ENCODE results near the gene GGA1. TPM values are rescaled to one million over a fixed set of nuclear protein-coding genes. Genes with fewer than 3 reads are reported as not detected.

The GGA1 gene
- total and polyA plus RNA-seq, 10 of the 15 experiments (the other 5 are each of a cell fraction or from before 2014, with no cell fraction given): 1.4 to 79.4 (median 44.4) TPM

DNA sequence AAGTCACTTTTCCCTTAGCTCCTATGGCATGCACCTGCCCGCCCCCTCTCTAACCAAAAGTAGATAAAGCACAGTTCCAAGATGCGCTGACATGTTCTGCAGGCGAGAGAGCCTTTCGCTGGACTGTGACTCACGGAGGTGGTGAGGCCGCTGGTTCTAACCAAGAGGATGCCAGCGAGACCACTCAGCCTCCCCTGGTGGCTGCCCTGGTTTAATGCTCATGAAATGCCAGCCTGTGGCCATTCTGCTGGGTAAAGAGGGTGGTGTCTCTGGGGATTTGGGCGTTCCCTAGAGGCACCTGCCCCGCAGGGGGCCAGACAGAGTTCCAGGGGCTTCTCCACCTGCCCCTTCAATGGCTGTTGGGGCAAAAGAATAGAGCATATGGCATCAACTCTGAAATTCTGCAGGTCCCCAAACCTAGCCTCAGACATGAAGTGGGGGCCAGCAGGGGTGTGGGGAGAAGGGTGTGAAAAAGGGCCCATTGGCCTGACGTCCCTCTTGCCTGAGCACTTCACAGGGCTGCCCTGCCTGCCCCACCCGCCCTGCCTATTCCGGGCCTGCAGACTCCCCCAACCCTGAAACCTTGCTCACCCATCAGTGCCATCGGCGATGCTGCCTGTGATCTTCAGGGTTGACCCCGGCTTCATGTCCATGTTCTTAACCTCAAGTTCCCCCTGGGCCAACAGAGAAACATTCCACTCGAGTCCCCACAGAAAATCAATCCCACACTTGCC, 37.2 kb upstream of the GGA1 start:
- in situ Hi-C loops (cut with MboI) (no loop called here), intact Hi-C loops (cut with micrococcal nuclease; ENCODE audit: unreplicated experiment) (no loop called here)
- no peak for FAIRE-seq
- Histone ChIP-seq H2AFZ (ENCODE audit: control insufficient read depth, low read depth, low read length) (no peak overlapping the region), H4K20me1 (ENCODE audit: control insufficient read depth, insufficient read depth) (no peaks in the 10 kb centered on the region), H3K9me3 (replicated peaks; ENCODE audit: control insufficient read depth, insufficient read depth, low read length) (no peaks in the 10 kb centered on the region), H3K27me3 (replicated peaks in 1 of 2; ENCODE audit: control insufficient read depth in 2 of 2, insufficient read depth in 2 of 2, low read length in 1 of 2) (no peaks in the 10 kb centered on the region; a peak in 1 of 4 replicates), H3K4me3 (no peak overlapping the region), H3K9ac (ENCODE audit: control insufficient read depth, insufficient read depth, low read length) (no peak overlapping the region), H3K27ac (ENCODE audit: control insufficient read depth, insufficient read depth) (no peak overlapping the region), H3K36me3 (ENCODE audit: control insufficient read depth in 2 of 2, insufficient read depth in 2 of 2, low read length in 1 of 2) (no peaks in the 10 kb centered on the region), H3K4me1 (ENCODE audit: control insufficient read depth, insufficient read depth, low read length) (peaks cover 8% of the 10 kb centered on the region), H3K79me2 (ENCODE audit: control insufficient read depth, insufficient read depth, low read length) (no peaks in the 10 kb centered on the region), H3K4me2 (ENCODE audit: control insufficient read depth, insufficient read depth) (no peak overlapping the region)
- TF ChIP-seq MEF2B (IDR thresholded peaks at IDR 0.05; ENCODE audit: partially characterized antibody, poor library complexity, severe bottlenecking): peak; percentile 70
- no peak for TF ChIP-seq ETV6 (conservative IDR thresholded peaks at IDR 0.05 in 1 of 2, IDR thresholded peaks at IDR 0.05 in 1 of 2; ENCODE audit: borderline replicate concordance in 1 of 2, low read depth in 1 of 2)
- 33% methylated on average over 16 of the region's 16 CpGs for WGBS (ENCODE audit: insufficient coverage, insufficient replicate concordance, low lambda C conversion rate, missing lambda C conversion rate)
- RAD21 ChIA-PET (ENCODE audit: unreplicated experiment): interaction anchor here (1.5 to 8.5 kb wide), 5 partner anchors 8 to 32 kb away, joined by 4 to 154 read pairs (median 7); partner anchors contain the start of gene LGALS2
- POLR2A ChIA-PET: no interaction called here
- CTCF ChIA-PET: interaction anchor here (1.2 to 22.0 kb wide), 4 partner anchors 10 to 34 kb away, joined by 5 to 541 read pairs (median 268); partner anchors contain the start of gene LGALS2
- SMC1A ChIA-PET (ENCODE audit: uncharacterized antibody, unreplicated experiment): interaction anchor here (2.3 to 7.2 kb wide), 3 partner anchors 9 to 30 kb away, joined by 7 to 179 read pairs (median 117); partner anchors contain the start of gene LGALS2
- no TSS peak for BruUV-seq (replicated peaks)
- ATAC-seq: peak; percentile 15
- DNase-seq (ENCODE audit: low read depth, low spot score): no peak

DNA sequence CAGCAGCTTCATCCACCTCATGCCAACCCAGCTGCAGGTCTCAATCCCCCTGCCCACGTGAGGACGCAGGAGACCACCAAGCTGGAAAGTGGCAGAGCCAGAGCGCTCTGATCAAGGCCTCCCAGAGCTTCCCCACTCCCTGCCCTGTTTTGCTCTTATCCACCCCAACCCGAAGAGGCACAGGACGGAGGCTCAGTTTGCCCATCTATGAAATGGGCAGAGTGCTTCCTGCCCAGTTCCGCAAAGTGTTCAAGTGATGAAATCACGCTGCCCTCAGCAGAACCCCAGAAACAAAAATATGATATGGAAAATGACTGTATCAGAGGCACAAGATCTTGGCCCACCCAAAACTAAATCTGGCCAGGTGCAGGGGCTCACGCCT, 36.7 kb upstream of the GGA1 start:
- CTCF ChIA-PET: interaction anchor here (12.7 to 22.0 kb wide), 2 partner anchors 13 to 27 kb away, joined by 528 to 541 read pairs; partner anchors contain the start of gene LGALS2
- SMC1A ChIA-PET (ENCODE audit: uncharacterized antibody, unreplicated experiment): interaction anchor here (2.5 to 7.2 kb wide), 2 partner anchors 18 to 20 kb away, joined by 16 to 117 read pairs; no protein-coding TSS in a partner anchor
- H2AFZ ChIP-seq (ENCODE audit: control insufficient read depth, low read depth, low read length): no peak overlapping the region
- no peak overlapping the region for H3K9ac ChIP-seq (ENCODE audit: control insufficient read depth, insufficient read depth, low read length)
- H3K27me3 ChIP-seq (replicated peaks in 1 of 2; ENCODE audit: control insufficient read depth in 2 of 2, insufficient read depth in 2 of 2, low read length in 1 of 2): no peaks in the 10 kb centered on the region; a peak in 1 of 4 replicates
- H3K4me3 ChIP-seq: no peak overlapping the region
- ATAC-seq: no peak
- no peaks in the 10 kb centered on the region for H3K79me2 ChIP-seq (ENCODE audit: control insufficient read depth, insufficient read depth, low read length)
- no peak for FAIRE-seq
- BruUV-seq (replicated peaks): no TSS peak
- no peak for DNase-seq (ENCODE audit: low read depth, low spot score)
- WGBS (ENCODE audit: insufficient coverage, insufficient replicate concordance, low lambda C conversion rate, missing lambda C conversion rate): 63% methylated on average over 8 of the region's 8 CpGs
- no peak overlapping the region for H3K27ac ChIP-seq (ENCODE audit: control insufficient read depth, insufficient read depth)
- POLR2A ChIA-PET: no interaction called here
- RAD21 ChIA-PET (ENCODE audit: unreplicated experiment): no interaction called here
- no peaks in the 10 kb centered on the region for H4K20me1 ChIP-seq (ENCODE audit: control insufficient read depth, insufficient read depth)
- peaks cover 2% of the 10 kb centered on the region for H3K4me1 ChIP-seq (ENCODE audit: control insufficient read depth, insufficient read depth, low read length)
- intact Hi-C loops (cut with micrococcal nuclease; ENCODE audit: unreplicated experiment) (no loop called here), in situ Hi-C loops (cut with MboI) (no loop called here)
- no peaks in the 10 kb centered on the region for H3K36me3 ChIP-seq (ENCODE audit: control insufficient read depth in 2 of 2, insufficient read depth in 2 of 2, low read length in 1 of 2)
- no peak overlapping the region for H3K4me2 ChIP-seq (ENCODE audit: control insufficient read depth, insufficient read depth)
- H3K9me3 ChIP-seq (replicated peaks; ENCODE audit: control insufficient read depth, insufficient read depth, low read length): no peaks in the 10 kb centered on the region
- TF ChIP-seq CEBPB (IDR thresholded peaks at IDR 0.05; ENCODE audit: borderline replicate concordance in 1 of 2, low read depth in 2 of 2, low read length in 2 of 2) (no peak), GATAD2B (conservative IDR thresholded peaks at IDR 0.05; ENCODE audit: low read depth) (no peak), NRF1 (conservative IDR thresholded peaks at IDR 0.05; ENCODE audit: low read depth, low read length) (no peak), SMARCA5 (IDR thresholded peaks at IDR 0.05) (no peak), MYC (IDR thresholded peaks at IDR 0.05; ENCODE audit: insufficient read depth, insufficient read length, insufficient replicate concordance, low read length, severe bottlenecking) (no peak), NFIC (IDR thresholded peaks at IDR 0.05; ENCODE audit: low read depth, low read length) (no peak), POLR2AphosphoS5 (IDR thresholded peaks at IDR 0.05; ENCODE audit: low read length) (no peak), IRF4 (IDR thresholded peaks at IDR 0.05; ENCODE audit: low read depth, low read length) (no peak), NBN (IDR thresholded peaks at IDR 0.05) (no peak), SREBF1 (IDR thresholded peaks at IDR 0.05; ENCODE audit: low read length) (no peak), MXI1 (IDR thresholded peaks at IDR 0.05; ENCODE audit: low read depth, low read length) (no peak)
- TF ChIP-seq, protein P1, sequence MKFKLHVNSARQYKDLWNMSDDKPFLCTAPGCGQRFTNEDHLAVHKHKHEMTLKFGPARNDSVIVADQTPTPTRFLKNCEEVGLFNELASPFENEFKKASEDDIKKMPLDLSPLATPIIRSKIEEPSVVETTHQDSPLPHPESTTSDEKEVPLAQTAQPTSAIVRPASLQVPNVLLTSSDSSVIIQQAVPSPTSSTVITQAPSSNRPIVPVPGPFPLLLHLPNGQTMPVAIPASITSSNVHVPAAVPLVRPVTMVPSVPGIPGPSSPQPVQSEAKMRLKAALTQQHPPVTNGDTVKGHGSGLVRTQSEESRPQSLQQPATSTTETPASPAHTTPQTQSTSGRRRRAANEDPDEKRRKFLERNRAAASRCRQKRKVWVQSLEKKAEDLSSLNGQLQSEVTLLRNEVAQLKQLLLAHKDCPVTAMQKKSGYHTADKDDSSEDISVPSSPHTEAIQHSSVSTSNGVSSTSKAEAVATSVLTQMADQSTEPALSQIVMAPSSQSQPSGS (IDR thresholded peaks at IDR 0.05; ENCODE audit: low read length): no peak
- TF ChIP-seq, protein P2, sequence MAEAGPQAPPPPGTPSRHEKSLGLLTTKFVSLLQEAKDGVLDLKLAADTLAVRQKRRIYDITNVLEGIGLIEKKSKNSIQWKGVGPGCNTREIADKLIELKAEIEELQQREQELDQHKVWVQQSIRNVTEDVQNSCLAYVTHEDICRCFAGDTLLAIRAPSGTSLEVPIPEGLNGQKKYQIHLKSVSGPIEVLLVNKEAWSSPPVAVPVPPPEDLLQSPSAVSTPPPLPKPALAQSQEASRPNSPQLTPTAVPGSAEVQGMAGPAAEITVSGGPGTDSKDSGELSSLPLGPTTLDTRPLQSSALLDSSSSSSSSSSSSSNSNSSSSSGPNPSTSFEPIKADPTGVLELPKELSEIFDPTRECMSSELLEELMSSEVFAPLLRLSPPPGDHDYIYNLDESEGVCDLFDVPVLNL (IDR thresholded peaks at IDR 0.05; ENCODE audit: low read depth, low read length): no peak

Measured in GM12878 (cell line).